Measurements from ENCODE around the gene PRKRA. TPM values are rescaled to one million over a fixed set of nuclear protein-coding genes. Genes with fewer than 3 reads are reported as not detected.
"Not testable (repeated sequence)": the region's sequence is repeated elsewhere in the genome, so short reads cannot be mapped to it uniquely, and the experiment has no call there.

PRKRA gene
- polyA plus RNA-seq, 10 donors, result 43.4 to 65.5 (median 56.9) TPM

- no peak for DNase-seq
Observed at GRCh38 chr2:178473373-178473772, 22.4 kb upstream of the PRKRA start.

DNA sequence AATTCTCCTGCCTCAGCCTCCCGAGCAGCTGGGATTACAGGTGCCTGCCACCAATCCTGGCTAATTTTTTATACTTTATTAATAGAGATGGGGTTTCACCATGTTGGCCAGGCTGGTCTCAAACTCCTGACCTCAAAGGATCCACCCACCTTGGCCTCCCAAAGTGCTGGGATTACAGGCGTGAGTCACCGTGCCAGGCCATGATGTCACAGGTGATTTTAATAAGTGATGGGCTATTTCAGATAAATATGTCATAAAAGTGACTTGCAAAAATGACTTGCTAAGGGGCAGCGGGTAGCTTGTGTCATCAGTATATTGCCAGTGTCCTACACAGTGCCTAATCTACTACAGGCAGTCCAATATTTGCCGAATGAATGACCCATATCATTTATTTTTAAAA lies 20.3 kb upstream of the PRKRA start:
- DNase-seq, result not testable (repeated sequence)

- no peak for DNase-seq
Observed at GRCh38 chr2:178469219-178469849, 18.4 kb upstream of the PRKRA start.

GRCh38 chr2:178457390-178457886 lies 6.5 kb upstream of the PRKRA start:
- no peak for DNase-seq

- no peak for DNase-seq
Observed at GRCh38 chr2:178455947-178456346, 5.0 kb upstream of the PRKRA start.

- no peak for DNase-seq
Observed at GRCh38 chr2:178452870-178453269, 1.9 kb upstream of the PRKRA start.

DNA sequence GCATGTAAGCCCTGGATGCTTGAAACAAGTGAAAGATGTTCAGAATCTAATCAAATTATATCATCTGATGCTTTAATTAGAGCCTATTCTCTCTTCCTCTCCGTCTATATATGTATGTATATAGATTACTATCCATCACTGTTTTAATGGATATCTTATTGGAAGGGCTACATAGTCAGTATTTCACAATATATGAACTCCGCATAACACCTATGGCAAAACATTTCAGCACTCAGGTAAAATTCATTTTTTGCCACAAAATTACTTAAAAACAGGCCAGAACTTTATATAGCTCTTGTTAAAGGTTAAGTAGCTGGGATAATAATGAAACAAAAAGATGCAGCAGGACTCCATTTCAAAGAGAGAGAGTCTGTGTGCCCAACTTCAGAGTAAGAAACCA lies 1.4 kb upstream of the PRKRA start:
- no peak for DNase-seq

DNA sequence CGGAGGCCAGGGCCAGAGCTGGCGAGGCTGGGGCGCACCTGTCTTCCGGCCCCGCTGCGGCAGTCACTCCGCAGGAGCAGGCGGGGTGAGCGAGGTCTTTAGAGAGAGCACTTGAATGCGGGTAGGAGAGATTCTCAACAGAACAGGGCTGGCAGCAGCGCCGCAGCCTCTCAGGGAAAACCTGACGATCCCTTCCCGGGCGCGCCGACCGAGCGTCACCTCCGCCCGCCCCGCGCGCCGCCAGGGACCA lies 526 bp downstream of the PRKRA start:
- DNase-seq, result peak in 1 of 3 donors; percentile 80

- peak; percentile 26 to 73 (median 42) for DNase-seq
Observed at GRCh38 chr2:178449700-178450523, 1.1 kb downstream of the PRKRA start.

DNA sequence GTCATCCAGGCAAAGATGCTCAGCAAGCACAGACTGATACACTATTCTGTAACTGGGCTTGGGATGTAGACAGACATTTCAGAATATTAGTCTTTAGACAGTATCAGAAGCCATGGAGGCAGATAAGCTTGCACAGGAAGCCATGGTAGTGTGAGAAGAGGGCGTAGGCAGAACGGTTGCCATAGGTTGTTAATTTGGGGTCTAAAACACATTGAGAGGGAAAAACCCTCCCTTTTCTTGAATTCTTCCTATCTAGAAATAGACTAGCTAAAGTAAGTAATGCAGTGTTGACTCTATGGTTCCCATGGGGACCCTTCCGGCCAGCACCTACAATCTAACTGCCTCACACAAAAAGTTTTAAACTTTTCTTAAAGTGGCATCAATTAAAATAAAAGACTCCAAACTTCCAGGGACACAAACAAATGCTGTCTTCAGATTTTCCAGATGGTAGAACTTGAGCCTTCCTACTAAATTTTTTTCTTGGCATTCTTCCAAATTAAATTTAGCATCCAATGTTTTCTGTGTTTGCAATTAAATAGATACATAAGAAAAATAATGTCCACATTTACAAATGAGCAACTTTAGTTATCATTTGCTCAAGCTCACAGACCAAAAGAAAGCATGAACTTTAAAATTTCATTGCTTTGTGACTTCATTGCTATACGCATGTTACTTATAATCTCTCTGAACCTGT lies 1.9 kb downstream of the PRKRA start:
- DNase-seq, result peak in 1 of 3 donors; percentile 27

GRCh38 chr2:178441426-178441825 lies 9.5 kb downstream of the PRKRA start:
- DNase-seq, result peak in 1 of 3 donors; percentile 12

DNA sequence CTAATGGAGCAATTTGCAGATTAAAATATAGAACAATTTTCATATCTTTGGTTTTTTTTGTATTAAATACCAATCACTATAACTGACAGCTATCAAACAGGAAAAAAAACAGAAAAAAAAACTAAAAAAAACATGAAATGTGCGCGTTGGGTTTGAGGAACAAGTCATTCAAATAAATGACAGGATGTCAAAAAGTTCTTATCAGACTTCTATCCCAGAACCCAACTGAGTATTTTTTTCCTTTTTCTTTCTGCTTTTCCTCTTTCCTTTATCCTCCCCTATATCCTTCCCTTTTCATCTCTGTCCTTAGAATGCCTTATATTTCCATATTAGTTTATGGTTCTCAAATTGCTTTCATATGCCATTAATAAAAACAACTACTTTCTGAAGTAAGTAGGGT lies 14.3 kb downstream of the PRKRA start:
- no peak for DNase-seq

DNA sequence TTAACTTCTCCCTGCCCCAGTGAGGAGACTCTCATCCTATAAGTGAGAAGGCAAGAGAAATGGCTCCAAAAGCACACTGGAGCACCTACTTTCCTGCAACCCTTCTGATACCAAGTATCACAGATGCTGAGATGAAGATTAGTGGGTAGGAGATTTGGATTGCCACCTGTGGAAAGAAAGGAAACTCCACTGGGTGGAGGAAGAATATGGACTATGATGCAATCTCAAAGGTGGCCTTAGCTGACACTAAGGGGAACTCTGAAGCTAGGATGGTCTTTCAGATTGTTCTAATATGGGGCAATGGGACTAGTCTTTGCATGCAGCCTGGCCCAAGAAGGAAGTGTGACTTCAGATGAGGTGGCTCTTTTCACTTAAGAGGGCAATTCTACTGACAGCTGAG lies 21.6 kb downstream of the PRKRA start:
- DNase-seq, result no peak

DNA sequence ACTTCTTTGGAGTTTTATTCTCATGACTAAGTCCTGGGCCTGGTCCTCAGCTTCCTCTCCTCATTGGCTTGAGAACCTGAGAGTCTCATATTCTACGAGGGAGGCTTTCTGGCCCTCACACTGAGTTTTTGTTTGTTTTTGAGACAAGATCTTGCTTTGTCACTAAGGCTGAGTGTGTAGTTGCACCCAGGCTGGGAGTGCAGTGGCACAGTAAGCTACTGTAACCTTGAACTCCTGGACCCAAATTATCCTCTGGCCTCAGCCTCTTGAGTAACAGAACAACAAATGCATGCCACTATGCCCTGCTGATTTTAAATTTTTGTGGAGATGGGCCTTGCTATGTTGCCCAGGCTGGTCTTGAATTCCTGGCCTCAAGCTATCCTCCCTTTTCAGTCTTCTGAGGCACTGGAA lies 22.6 kb downstream of the PRKRA start:
- DNase-seq, result no peak

- no peak for DNase-seq
Observed at GRCh38 chr2:178427458-178427857, 23.5 kb downstream of the PRKRA start.

DNA sequence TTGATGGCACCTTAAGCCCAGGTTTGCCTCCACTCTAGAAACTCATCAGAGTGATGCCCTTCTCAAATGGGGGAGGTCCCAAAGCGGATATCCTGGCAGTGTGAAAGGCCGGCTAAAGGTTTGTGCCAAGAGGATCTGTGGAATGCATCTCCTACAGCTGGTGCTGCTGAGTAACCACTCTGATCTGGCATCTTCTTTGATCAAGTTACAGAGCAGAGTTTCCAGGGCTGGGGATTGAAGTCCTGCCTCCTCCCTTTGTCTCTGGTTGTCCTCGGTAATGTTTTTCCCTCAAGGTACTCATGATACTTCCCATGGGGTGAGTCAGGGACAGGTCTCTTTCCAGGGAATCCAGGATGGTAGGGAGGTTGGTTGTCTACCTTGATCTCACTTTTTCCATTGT lies 24.6 kb downstream of the PRKRA start:
- DNase-seq, result no peak

DNA sequence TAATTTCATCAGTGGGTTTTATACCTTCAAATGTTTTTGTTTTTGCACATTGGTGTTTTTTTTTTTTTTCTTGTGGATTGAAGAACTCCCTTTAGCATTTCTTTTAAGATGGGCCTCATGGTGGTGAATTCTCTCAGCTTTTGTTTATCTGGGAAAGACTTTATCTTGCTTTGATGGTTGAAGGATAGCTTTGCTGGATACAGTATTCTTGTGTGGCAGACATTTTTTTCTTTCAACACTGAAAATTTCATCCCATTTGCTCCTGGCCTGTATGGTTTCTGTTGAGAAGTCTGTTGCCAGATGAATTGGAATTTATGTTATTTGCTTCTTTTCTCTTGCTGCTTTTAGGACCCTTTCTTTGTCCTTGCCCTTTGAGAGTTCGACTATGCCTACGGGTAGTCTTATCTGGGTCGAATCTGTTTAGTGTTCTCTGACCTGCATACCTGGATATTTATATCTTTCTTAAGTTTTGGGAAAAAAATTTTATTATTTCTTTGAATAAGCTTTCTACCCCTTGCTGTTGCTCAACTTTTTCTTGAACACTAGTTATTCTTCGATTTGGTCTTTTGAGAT lies 25.6 kb downstream of the PRKRA start:
- no peak for DNase-seq

GRCh38 chr2:178423746-178424145 lies 27.2 kb downstream of the PRKRA start:
- DNase-seq, result not testable (repeated sequence)

GRCh38 chr2:178422097-178422496 lies 28.9 kb downstream of the PRKRA start:
- no peak for DNase-seq

DNA sequence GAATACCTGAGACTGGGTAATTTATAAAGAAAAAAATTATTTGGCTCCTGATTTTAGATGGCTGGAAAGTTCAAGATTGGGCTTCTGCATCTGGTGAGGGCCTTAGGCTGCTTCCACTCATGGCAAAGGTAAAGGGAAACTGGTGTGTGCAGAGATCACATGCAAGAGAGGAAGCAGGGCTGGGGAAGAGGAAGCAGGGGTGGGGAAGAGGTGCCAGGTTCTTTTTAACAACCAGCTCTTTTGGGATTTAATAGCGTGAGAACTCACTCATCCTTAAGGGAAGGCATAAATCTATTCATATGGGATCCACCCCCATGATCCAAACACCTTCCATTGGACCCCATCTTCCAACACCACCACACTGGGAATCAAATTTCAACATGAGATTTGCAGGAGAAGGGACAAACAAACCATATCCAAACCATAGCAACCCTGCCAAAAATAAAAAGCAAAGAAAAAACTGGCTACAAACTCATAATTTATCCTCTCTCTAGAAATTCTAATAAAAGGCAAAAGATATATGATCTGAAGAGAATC lies 30.4 kb downstream of the PRKRA start:
- no peak for DNase-seq

GRCh38 chr2:178419123-178419522 lies 31.9 kb downstream of the PRKRA start:
- DNase-seq, result no peak

DNA sequence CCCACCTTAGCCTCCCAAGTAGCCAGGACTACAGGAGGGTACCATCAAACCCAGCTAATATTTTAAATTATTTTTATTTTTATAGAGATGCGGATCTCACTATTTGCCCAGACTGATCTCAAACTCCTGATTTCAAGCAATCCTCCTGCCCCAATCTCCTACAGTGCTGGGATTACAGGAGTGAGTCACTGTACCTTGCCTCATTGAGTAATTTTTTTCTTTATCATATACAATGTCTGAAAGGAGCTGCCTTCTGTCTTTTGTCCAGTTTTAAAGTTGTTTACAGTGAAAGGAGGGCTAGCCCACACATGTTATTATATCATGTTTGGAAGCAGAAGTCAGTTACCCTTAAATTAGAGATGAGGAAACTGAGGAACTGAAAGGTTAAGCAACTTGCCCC lies 32.5 kb downstream of the PRKRA start:
- no peak for DNase-seq
